AG08395 (cell line): ENCODE results near the gene LAMP1.
"Not testable (repeated sequence)": the region's sequence is repeated elsewhere in the genome, so short reads cannot be mapped to it uniquely, and the experiment has no call there.

Experiments
- DNase-seq: peaks from one replicate; pipeline ENCODE4 v3.0.0; 2012; ENCODE audit warnings: mixed read lengths, low spot score

Gene LAMP1, protein sequence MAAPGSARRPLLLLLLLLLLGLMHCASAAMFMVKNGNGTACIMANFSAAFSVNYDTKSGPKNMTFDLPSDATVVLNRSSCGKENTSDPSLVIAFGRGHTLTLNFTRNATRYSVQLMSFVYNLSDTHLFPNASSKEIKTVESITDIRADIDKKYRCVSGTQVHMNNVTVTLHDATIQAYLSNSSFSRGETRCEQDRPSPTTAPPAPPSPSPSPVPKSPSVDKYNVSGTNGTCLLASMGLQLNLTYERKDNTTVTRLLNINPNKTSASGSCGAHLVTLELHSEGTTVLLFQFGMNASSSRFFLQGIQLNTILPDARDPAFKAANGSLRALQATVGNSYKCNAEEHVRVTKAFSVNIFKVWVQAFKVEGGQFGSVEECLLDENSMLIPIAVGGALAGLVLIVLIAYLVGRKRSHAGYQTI

DNA sequence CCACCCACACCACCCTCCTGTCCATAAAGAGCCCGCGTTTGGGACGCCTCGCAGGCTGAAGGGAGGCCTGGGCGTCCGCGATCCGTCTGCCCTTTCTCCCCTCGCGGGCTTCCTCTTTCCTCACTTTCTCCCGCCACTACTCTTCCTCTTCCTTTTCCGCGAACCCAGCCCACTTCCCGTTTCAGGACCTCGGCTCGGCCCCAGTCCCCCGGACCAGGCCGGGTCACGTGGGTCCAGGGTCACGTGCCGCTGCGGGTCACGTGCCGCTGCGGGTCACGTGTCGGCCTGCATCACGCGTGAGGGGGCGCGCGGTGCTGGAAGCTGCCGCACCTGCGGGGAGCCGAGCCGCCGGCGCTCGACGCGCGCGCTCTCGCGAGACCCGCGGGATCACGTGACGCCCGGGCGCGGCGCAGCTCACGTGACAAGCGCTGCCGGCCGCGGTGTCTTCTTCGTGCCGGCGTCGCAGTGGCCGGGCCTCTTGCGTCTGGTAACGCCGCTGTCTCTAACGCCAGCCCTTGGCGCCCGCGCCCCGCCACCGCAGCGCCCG lies at the start of gene LAMP1:
Gene LAMP1, plus strand, starts transcription at position 417 of the 547 bp plus-strand sequence. CDS start 196 bp downstream, outside the sequence.
- peak; percentile 98 for DNase-seq

DNA sequence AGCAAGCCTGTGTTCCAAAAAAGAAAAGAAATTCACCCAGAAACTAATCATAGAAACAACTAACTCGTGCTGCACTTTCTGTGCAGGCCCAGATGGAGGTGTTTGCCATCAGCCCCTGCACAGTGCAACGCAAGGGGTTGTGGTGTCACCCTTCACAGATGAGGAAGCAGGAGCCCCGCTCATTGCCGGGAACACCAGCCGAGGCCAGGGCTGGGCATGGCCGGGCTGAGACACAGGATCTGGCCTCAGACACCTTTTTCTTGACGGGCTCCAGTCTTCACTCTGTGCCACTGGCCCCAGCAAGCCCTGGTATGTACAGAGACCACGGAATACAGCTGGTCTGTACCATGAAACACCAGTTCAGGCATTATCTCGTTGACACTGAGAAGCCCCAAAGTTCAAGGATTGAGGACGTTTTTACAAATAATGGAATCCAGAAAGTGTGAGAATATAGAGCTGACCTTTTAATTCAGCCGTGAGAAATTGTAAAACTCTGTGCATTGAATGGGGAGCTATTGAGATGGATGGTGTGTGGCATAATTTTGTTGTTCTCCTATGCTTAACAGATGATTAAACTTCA lies 44.4 kb upstream of the LAMP1 start:
- no peak for DNase-seq

DNA sequence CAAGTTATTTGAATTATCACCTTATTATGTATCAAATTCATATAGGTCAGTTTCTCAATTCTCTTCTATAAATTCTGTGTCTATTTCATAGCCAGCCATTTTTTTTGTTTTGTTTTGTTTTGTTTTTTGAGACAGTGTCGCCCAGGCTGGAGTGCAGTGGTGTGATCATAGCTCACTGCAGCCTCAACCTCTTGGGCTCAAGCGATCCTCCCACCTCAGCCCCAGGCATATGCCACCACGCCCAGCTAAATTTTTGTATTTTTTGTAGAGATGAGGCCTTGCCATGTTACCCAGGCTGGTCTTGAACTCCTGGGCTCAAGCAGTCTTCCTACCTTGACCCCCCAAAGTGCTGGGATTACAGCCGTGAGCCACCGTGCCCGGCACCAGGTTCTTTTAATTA lies 39.1 kb upstream of the LAMP1 start:
- DNase-seq = not testable (repeated sequence)

DNA sequence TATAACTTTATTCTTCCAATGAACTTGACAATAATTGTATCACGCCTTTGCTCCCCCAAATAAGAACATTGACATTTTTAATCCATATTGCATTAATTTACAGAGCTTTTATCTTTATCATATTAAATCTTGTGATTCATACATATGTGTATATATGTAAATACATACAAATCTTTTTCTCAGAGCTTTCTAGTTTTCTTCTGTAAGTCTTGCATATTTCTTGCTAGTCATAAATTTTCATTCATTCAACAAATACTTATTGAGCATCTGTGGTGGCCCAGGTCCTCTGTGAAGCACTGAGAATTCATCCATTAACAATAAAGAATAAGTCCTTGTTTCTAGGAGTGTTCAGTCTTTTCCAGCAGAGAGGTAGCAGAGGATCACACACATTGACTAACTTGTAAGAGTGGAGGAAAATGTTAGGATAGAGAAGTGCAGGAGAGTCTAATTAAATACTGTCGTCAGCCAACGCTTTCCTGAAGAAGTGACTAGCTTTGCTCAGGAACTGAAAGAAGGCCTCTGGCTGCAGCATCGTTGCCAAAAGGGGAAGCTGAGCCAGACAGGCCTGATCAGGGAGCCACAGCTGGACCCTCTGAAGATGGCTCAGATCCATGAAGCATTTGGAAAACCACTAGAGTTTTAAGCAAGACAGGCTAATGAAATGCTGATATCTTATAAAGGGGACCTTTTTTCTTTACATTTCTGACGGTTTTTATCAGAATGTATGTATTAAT lies 38.6 kb upstream of the LAMP1 start:
- DNase-seq = no peak

DNA sequence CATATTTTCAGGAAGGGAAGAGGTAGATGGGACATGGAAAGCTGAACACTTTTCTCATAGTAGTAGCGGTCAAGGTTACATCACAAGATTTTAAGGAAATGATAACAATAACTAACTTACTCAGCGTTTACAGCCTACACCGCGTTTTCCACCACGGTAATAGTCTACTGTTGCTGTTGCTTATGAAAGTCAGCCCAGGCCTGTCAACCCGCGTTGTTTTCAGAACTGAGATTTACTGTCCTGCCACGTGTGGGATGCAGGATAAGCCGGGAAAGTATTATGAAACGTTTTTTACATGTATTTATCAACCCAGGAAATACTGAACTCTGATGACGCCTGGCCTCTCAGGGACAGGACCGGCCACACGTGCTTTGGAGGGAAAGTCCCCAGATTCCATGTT lies 36.0 kb upstream of the LAMP1 start:
- DNase-seq = no peak

DNA sequence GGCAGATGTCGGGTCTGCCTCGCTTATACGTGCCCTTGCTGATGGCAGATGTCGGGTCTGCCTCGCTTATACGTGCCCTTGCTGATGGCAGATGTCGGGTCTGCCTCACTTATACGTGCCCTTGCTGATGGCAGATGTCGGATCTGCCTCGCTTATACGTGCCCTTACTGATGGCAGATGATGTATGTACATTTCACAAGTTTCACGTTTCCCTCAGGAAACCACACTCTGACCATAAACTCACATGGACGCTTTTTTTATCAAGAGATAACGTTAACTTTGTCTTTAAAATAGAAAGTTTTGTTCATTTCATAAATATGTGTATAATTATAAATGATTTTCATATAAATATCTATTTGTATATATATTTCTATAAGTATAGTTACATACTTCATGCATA lies 34.0 kb upstream of the LAMP1 start:
- not testable (repeated sequence) for DNase-seq

DNA sequence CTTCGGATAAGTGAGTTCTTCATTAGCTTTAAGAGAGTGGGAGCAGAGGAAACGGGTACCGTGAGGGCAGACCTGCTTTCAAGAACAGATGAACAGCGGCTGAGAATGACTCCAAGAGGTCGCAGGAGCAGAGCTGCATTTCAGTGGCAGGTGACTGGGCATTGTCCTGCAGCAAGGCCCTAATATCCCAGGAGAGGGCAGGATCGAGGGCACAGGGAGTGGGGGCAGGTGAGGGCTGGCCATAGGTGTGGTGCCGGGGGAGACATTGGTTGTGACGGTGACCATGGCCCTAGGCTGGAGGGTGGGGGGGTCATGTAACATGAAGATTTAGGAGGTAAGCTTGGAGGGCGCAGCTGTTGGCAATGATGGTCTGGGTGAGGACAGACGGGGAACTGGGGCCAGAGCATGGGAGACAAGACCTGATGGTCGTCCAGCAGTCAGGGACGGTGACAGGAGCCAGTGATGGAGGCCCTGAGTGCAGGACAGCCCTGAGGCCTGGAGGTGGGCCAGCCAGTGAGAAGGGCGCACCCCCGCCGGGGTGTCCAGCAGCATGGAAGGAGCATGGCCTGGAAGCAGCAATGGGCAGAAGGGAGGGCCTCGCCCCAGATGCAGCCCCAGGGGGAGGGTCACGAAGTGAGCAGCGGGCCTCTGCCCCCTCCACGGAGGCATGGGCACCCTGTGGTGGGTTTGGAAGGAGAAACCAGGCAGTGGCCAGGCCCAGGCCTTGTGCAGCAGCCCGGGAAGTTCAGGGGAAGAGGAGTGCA lies 29.2 kb upstream of the LAMP1 start:
- DNase-seq = no peak

DNA sequence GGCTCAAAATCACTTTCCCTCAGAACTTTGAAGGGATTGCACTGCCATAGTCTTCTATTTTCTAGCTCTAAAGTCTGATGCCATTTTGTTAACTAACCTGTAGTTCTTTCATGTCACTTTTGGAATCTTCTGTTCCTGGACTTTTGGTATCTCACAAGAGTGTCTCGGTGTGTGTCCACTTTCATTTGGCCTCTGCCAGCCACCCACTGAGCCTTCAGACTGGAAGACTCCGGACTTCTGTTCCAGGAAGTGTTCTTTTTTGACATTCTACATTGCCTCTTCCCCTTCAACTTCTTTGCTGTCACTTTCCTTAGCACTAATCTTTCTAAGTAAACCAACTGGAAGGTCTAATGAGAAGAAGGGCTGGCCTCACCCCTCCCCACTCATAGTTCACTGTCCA lies 25.0 kb upstream of the LAMP1 start:
- DNase-seq = no peak

DNA sequence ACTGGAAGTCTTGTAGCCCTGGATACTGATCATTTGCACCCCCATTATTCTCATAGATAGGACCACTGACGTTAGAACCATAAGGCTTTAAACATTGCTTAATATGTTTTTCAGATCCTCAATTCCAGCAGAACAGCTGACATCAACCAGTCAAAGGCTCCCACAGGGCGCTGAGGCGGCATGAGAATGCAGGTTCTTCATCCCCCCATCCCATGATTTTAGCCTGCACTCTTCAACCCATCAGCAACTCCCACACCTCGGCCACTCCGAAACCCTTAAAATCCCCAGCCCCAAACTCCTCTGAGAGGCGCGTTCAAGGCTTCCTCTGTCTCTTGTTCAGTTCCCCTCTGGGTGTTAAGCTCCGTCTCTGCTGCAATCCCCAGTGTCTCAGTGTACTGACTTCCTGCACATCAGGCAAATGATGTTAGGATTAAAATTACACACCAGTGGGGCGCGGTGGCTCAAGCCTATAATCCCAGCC lies 24.3 kb upstream of the LAMP1 start:
- DNase-seq = no peak

DNA sequence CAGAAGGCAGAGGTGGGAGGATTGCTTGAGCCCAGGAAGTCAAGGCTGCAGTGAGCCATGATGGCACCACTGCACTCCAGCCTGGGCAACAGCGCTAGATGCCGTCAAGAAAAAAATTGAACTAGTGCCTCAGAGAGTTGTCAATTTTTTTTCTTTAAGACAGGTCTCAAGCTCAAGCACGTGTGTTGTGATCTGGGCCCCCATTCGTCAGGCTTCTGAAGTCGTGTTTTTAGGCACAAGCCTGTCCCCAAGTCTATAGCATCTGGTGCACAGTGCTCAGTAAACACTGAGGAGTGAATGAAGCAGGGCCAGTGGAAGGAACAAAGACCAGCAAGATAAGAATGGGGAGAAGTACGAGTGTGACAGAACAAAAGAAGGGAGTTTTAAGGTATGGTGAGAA lies 23.7 kb upstream of the LAMP1 start:
- DNase-seq = no peak

DNA sequence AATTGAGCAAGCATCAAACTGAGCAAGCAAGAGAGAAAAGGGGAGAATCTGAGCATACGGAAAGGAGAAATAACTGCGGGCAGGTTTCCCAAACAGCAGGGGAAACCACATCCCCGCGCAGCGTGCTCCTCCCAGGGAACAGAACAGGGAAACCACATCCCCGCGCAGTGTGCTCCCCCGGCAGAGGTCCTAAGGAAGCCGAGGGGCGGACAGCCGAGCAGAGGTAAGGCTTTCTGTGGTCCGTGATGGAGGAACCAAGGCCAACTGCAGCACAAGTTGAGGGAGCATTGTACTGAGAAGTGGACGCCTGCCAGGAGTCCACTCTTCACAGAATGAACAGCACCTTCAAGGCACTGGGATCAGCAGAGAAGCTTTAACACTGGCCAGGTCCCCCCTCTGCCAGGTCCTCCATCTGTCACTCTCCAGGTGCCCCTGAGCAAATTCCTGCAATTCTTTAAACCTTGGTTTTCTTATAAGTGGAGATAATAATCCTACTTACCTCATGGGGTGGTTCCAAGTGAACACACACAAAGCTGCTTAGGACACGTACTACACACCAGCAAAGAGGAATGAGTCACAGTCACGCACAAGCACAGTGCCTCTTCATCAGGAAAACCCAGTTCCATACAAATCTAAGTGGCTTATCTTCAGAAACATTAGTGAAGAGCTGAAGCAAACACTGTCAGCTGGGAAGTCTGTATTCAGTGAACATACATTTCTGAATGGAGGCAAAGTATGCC lies 23.0 kb upstream of the LAMP1 start:
- peak; percentile 48 for DNase-seq

DNA sequence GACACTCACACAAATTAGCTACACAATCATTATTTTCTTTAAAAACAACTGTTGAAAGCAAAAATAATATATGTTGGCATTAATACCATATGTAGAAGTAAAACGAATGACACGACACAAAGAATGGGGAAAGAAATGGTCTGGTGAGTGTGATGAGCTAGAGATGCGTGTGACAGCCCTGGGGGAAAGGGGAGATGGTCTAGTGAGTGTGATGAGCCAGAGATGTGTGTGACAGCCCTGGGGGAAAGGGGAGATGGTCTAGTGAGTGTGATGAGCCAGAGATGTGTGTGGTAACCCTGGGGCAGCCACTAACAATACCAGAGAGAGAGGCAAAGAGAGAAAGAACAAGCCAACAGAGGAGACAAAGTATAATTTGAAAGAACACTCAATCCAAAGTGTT lies 22.3 kb upstream of the LAMP1 start:
- no peak for DNase-seq

DNA sequence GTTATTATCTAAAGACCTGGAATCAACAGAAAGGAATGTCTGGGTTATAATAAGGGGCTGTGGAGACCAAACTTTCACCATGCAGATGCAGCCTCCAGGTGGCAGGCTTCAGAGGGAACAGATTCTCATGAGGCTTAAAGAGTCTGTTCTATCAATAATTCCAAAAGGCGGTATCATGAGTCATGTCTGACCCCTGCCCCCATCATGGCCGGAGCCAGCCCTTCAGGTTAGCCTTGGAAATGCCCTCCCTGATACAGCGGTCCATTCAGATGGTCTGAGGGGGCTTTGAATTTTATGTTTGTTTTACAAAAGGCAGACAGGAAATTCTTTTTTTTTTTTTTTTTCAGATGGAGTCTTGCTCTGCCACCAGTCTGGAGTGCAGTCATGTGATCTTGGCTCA lies 21.7 kb upstream of the LAMP1 start:
- DNase-seq = peak; percentile 62

DNA sequence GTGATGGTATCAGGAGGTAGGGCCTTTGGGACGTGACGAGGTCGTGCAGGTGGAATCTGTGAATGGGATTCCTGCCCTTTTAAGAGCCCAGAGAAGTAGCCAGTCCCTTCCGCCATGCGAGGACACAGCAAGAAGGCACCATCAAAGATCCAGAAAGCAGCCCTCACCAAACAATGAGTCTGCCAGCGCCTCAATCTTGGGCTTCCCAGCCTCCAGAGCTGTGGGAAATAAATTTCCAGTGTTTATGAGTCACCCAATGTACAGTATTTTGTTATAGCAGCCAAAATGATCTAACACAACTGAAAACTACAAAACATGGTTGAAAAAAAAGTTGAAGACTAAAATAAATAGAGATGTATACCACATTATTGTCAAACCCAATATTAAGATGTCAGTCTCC lies 16.9 kb upstream of the LAMP1 start:
- no peak for DNase-seq

DNA sequence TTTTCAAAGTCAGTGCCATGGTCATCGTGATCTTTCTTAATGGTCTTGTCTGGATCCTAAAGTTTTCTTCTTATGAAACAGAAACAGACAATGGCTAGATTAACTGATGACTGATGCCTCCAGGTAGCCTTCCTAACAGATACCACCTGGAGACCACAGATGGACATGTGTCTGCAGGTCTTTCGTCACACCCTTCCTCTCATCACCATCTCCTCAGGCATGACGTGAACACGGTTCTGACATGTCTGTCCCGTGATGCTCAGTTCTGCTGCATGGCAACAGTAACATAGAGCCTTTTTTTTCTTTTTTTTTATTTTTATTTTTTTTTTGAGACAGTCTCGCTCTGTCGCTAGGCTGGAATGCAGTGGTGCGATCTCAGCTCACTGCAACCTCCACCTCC lies 13.1 kb upstream of the LAMP1 start:
- DNase-seq = no peak

DNA sequence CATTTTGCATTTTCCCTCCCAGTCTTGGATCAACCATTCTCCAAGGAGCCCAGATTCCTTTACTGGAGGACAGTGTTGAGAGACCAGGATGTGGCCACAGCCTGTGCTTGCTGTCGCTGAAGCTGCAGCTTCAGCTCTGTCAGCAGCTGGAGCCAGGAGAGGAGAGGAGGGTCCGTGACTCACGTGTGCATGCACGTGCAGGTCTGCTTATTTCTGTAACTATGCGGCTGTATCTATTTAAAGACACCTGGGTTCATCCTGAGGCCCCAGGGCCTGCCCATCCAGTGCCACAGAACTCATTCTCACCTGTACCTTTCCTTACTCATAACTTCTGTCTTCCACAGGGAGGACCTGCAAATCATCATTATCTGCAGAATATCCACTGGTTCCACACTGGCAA lies 8.2 kb upstream of the LAMP1 start:
- no peak for DNase-seq

DNA sequence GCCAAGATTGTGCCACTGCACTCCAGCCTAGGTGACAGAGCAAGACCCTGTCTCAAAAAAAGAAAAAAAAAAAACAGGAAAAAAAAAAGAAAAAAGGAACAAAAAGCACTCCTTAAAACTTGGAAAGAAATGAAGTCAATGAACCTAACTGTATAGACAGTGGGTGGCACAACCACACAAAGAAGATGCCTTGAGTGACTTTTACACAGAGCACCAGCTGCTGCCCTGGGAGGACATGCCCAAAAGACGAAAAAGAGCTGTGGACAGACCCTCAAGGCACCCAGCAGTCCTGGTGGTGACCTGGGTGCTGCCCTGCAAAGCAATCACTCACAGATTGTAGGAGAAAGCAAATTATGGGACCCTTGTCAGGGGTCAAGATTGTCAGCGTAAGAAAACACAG lies 5.9 kb upstream of the LAMP1 start:
- DNase-seq = no peak

DNA sequence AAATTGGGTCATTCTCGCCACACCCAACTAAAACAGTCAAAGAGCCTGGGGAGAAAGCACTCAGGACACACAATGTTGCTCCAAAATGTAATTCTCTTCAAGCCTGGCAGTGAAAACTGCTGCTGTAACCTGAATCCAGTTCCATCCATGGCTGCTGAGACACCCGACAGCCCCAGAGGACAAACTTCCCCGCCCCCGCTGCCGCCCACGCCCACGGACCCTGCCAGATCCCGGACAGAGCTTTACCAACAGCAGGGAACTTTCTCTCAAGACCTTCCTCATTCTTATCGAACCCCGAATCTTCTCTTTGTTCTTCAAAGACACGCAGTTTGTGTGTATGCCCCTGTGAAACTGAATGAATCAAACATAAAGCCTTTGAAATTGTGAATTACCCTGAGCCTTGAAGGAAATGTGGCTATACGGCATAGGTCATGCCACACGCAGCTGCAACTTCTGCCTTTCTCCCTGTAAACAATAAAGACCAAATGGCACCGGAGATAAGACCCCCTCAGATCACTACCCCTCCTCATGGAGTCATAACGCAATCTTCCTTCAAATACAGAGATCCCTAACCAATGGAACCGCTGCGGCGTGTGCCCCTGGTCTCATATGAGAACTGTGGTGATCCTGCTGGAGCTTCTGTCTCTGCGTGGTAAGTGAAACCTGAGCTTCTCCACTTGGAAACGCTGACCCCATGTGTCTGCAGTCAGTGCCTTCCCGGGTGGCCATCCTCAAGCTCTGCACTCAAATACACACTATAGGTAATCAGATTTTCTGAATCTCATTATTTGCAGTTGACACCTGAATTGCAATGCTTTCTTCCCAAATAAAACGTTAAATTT lies 4.8 kb upstream of the LAMP1 start:
- peak; percentile 57 for DNase-seq

DNA sequence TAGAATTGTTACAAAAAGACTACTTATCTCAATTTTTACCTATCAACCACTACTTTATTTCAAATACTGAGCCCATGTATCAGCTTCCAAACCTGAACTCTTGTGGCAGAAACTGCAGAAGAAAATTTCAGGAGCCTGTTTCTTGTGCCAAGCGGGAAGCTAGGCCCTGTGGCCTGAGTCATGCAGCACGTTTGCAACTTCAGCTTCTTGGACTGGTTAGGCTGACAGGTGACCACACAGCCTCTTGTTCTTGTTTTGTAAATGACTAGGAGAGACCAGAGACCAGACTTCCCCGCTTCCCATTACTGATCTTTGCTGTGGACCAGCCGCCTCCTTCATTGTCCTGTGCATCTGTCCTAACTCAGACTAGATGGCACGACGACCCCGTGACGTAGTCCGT lies 3.4 kb upstream of the LAMP1 start:
- DNase-seq = no peak

DNA sequence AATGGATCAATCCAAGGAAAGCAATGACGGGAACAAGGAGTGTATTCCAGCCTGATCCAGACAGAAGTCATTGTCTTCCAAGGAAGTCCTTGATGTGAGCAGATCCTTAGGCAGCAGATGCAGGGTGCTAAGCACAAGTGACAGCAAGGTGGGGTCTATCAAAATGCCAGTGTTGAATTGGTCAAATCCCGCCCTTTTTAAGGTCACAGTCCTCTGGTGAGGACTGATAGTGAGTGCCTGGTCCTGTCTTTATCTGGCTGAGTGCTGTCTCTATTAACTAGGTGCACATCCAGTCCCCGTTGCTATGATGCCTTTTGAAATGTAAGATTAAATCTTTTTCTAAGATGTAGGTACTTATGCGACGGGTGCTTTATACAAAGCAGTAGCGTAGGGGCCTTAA lies 1.3 kb upstream of the LAMP1 start:
- no peak for DNase-seq
